ENCODE measurements around the gene SPSB2.
"Not testable (repeated sequence)": the region's sequence is repeated elsewhere in the genome, so short reads cannot be mapped to it uniquely, and the experiment has no call there.

SPSB2 gene

DNA sequence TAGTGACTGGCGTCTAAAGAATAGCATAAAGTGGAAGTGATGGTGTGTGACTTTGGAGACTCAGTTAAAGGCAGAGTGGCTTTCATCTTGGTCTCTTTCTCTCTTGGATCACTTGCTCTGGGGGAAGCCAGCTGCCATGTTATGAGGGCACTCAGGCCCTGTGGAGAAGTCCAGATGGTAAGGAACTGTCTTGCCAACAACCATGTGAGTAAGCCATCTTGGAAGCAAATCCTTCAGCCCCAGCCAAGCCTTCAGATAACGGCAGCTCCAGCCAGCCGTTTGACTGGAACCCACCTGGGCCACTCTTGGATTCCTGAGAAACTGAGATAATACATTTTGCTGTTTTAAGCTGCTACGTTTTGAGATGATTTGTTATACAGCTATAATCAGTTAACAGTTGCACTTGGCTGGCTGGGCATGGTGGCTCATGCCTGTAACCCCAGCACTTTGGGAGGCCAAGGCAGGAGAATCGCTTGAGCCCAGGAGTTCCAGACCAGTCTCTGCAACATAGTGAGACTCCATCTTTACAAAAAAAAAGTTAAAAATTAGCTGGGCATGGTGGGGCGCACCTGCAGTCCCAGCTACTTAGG, 23.8 kb upstream of the SPSB2 start:
- H3K27me3 ChIP-seq (ENCODE audit: low read depth, low read length) = no peaks in the 10 kb centered on the region
- H2AFZ ChIP-seq (ENCODE audit: low read depth, low read length) = no peak overlapping the region
- no peak overlapping the region for H3K27ac ChIP-seq (ENCODE audit: low read length)
- H3K79me2 ChIP-seq (ENCODE audit: low read length) = no peaks in the 10 kb centered on the region
- H3K4me2 ChIP-seq (ENCODE audit: low read length) = no peak overlapping the region
- no peak overlapping the region for H3K4me3 ChIP-seq (ENCODE audit: low read length)
- H3K4me1 ChIP-seq (ENCODE audit: low read length) = peaks cover under 1% of the 10 kb centered on the region; the same call in 1 of the 2 replicates
- no peak for TF ChIP-seq EZH2phosphoT487 (IDR thresholded peaks at IDR 0.05; ENCODE audit: low read depth)
- no peak for TF ChIP-seq CTCF (IDR thresholded peaks at IDR 0.05; ENCODE audit: low read depth, low read length)
- no peaks in the 10 kb centered on the region for H3K36me3 ChIP-seq (replicated peaks; ENCODE audit: low read depth, low read length)
- H3K9me3 ChIP-seq (ENCODE audit: insufficient read depth, low read length) = no peaks in the 10 kb centered on the region
- no peak overlapping the region for H3K9ac ChIP-seq (ENCODE audit: low read length)
- no peaks in the 10 kb centered on the region for H4K20me1 ChIP-seq (ENCODE audit: insufficient read depth, low read length)

DNA sequence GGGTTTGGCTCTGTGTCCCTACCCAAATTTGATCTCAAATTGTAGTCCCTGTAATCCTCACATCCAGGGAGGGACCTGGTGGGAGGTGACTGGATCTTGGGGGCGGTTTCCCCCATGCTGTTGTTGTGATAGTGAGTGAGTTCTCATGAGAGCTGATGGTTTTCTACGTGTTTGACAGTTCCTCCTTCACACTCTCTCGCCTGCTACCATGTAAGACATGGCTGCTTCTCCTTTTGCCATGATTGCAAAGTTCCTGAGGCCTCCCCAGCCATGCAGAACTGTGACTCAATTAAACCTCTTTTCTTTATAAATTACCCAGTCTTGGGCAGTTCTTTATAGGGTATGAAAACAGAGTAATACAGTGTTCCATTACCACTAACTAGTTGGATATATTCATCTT, 21.2 kb upstream of the SPSB2 start:
- H3K4me2 ChIP-seq (ENCODE audit: low read length) = no peak overlapping the region
- H3K27me3 ChIP-seq (ENCODE audit: low read depth, low read length) = no peaks in the 10 kb centered on the region
- peaks cover 13% of the 10 kb centered on the region for H3K4me1 ChIP-seq (ENCODE audit: low read length)
- H3K36me3 ChIP-seq (replicated peaks; ENCODE audit: low read depth, low read length) = no peaks in the 10 kb centered on the region
- no peak overlapping the region for H2AFZ ChIP-seq (ENCODE audit: low read depth, low read length)
- H3K9ac ChIP-seq (ENCODE audit: low read length) = no peak overlapping the region
- TF ChIP-seq EZH2phosphoT487 (IDR thresholded peaks at IDR 0.05; ENCODE audit: low read depth) (no peak), CTCF (IDR thresholded peaks at IDR 0.05; ENCODE audit: low read depth, low read length) (no peak)
- no peak overlapping the region for H3K27ac ChIP-seq (ENCODE audit: low read length)
- H4K20me1 ChIP-seq (ENCODE audit: insufficient read depth, low read length) = no peaks in the 10 kb centered on the region
- H3K79me2 ChIP-seq (ENCODE audit: low read length) = no peaks in the 10 kb centered on the region
- no peaks in the 10 kb centered on the region for H3K9me3 ChIP-seq (ENCODE audit: insufficient read depth, low read length)
- H3K4me3 ChIP-seq (ENCODE audit: low read length) = no peak overlapping the region

GRCh38 chr12:6892683-6893082, 19.6 kb upstream of the SPSB2 start:
- H3K79me2 ChIP-seq (ENCODE audit: low read length); H2AFZ ChIP-seq (ENCODE audit: low read depth, low read length); H4K20me1 ChIP-seq (ENCODE audit: insufficient read depth, low read length); H3K9me3 ChIP-seq (ENCODE audit: insufficient read depth, low read length); H3K36me3 ChIP-seq (replicated peaks; ENCODE audit: low read depth, low read length); H3K9ac ChIP-seq (ENCODE audit: low read length); H3K27ac ChIP-seq (ENCODE audit: low read length); H3K4me2 ChIP-seq (ENCODE audit: low read length); H3K27me3 ChIP-seq (ENCODE audit: low read depth, low read length); H3K4me3 ChIP-seq (ENCODE audit: low read length): not testable (repeated sequence)
- peaks cover 19% of the 10 kb centered on the region for H3K4me1 ChIP-seq (ENCODE audit: low read length)

DNA sequence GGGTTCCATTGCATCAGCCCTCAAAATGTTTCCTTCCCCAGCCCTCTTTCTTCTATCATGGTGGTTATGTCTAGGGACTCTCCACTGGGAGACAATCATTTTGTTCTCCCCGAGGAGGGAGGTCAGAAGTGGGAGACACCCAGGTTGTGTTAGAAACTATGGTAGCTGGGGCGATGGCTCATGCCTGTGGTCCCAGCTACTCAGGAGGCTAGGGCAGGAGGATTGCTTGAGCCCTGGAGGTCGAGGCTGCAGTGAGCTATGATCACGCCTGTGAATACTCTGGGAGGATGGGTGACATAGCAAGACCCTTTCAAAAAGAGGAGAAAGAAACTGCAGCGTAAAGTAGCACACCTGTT, 18.5 kb upstream of the SPSB2 start:
- Histone ChIP-seq H3K9ac (ENCODE audit: low read length) (peak overlapping the region; percentile 97), H3K27ac (ENCODE audit: low read length) (peak overlapping the region; percentile 83), H3K4me2 (ENCODE audit: low read length) (peak overlapping the region; percentile 87), H2AFZ (ENCODE audit: low read depth, low read length) (peak overlapping the region; percentile 87), H3K4me1 (ENCODE audit: low read length) (peaks cover 30% of the 10 kb centered on the region), H3K4me3 (ENCODE audit: low read length) (peak overlapping the region; percentile 82), H3K9me3 (ENCODE audit: insufficient read depth, low read length) (no peaks in the 10 kb centered on the region), H4K20me1 (ENCODE audit: insufficient read depth, low read length) (no peaks in the 10 kb centered on the region), H3K36me3 (replicated peaks; ENCODE audit: low read depth, low read length) (no peaks in the 10 kb centered on the region), H3K79me2 (ENCODE audit: low read length) (no peaks in the 10 kb centered on the region), H3K27me3 (ENCODE audit: low read depth, low read length) (no peaks in the 10 kb centered on the region)
- no peak for TF ChIP-seq EZH2phosphoT487 (IDR thresholded peaks at IDR 0.05; ENCODE audit: low read depth)

DNA sequence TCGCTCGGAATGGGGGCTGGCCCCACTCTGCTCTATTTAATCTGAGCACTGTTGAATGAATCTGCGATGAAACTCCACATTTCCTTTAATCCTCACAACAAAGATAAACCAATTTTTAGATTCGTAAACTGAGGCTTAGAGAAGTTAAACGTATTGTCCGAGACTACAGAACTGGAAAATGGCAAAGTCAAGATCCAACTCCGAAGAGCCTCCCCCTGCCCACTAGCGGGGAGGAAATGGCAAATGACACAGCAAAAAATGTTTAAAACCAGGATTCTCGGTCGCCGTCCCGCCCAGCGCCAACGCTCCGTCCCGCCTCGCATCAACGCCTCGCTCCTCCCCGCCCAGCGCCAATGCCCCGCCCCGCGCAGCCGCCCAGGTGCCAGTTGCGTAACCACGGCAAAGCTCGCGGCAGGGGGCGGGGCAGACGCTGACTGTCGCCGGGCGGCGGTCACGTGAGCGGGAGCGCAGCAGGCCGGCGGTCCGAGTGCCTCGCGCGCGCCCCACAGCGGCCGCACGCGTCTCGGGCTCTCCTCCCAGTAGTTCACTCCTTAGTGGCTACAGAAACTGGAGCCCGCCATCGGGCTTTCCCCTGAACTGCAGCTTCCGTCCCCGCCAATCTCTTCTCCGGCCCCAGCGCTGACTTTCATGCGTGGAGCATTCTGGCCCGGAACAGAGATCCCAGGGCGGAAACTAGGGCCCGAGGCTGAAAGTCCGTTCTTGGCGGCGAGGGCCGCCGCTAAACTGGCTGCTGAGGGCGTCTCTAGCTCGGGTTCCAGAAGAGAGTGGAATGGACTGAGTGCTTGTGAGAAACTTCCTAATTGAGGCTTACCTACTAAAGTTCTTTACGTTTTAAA, 17.9 kb upstream of the SPSB2 start:
- peak overlapping the region; percentile 82 for H3K4me3 ChIP-seq (ENCODE audit: low read length)

More for the DNA sequence above, 17.9 kb upstream of the SPSB2 start:
- TF ChIP-seq EZH2phosphoT487 (IDR thresholded peaks at IDR 0.05; ENCODE audit: low read depth) (no peak), CTCF (IDR thresholded peaks at IDR 0.05; ENCODE audit: low read depth, low read length) (peak; percentile 77)
- no peaks in the 10 kb centered on the region for H3K9me3 ChIP-seq (ENCODE audit: insufficient read depth, low read length)
- H4K20me1 ChIP-seq (ENCODE audit: insufficient read depth, low read length) = no peaks in the 10 kb centered on the region
- no peaks in the 10 kb centered on the region for H3K79me2 ChIP-seq (ENCODE audit: low read length)
- H3K4me2 ChIP-seq (ENCODE audit: low read length) = peak overlapping the region; percentile 93
- H3K36me3 ChIP-seq (replicated peaks; ENCODE audit: low read depth, low read length) = no peaks in the 10 kb centered on the region
- H3K27me3 ChIP-seq (ENCODE audit: low read depth, low read length) = no peaks in the 10 kb centered on the region
- peak overlapping the region; percentile 87 for H2AFZ ChIP-seq (ENCODE audit: low read depth, low read length)
- peak overlapping the region; percentile 97 for H3K9ac ChIP-seq (ENCODE audit: low read length)
- H3K4me1 ChIP-seq (ENCODE audit: low read length) = peaks cover 34% of the 10 kb centered on the region
- H3K27ac ChIP-seq (ENCODE audit: low read length) = peak overlapping the region; percentile 87
